Raji (cell line): ENCODE data around the gene SBSN.

Experiments
- POLR2A ChIP-seq: IDR thresholded peaks from 2 replicates; pipeline ENCODE4 v1.6.1; 2011; ENCODE audit warnings: low read depth, low read length, control low read depth; ENCODE audit not compliant: insufficient read depth

SBSN gene

DNA sequence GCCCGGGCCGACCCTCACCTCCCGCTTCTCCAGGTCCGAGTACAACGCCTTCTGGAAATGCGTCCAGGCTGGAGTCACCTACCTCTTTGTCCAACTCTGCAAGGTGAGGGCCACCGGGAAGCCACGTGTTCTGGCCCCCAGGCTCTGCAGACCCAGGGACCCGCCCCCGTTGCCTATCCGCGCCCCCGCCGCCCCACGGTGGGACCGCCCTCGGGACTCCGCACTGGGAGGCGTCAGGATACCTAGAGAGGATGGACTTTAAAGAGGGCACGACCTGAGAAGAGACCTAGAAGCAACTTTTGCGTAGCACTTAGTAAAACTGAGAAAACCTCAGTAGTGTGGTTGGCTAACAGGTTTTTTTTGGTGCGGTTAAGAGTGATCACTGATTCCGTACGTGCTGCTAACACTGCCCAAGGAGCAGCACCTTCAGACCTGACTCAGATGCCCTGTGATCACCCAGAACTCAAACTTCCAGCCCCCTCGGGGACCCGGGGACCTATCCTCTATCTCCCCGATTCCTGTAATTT lies 17.8 kb upstream of the SBSN start:
- no peak for TF ChIP-seq POLR2A

- peak; percentile 86 for TF ChIP-seq POLR2A
Observed at GRCh38 chr19:35545001-35545854, 17.1 kb upstream of the SBSN start, which contains the start of gene TMEM147. Gene TMEM147, plus strand, starts transcription at chr19:35545626. Its CDS starts 114 bp downstream, at chr19:35545740.

- TF ChIP-seq POLR2A: no peak
Observed at GRCh38 chr19:35544110-35544802, 16.1 kb upstream of the SBSN start.

GRCh38 chr19:35543280-35544109 lies 15.4 kb upstream of the SBSN start:
- TF ChIP-seq POLR2A: no peak

- TF ChIP-seq POLR2A: no peak
Observed at GRCh38 chr19:35542209-35542608, 14.1 kb upstream of the SBSN start.

DNA sequence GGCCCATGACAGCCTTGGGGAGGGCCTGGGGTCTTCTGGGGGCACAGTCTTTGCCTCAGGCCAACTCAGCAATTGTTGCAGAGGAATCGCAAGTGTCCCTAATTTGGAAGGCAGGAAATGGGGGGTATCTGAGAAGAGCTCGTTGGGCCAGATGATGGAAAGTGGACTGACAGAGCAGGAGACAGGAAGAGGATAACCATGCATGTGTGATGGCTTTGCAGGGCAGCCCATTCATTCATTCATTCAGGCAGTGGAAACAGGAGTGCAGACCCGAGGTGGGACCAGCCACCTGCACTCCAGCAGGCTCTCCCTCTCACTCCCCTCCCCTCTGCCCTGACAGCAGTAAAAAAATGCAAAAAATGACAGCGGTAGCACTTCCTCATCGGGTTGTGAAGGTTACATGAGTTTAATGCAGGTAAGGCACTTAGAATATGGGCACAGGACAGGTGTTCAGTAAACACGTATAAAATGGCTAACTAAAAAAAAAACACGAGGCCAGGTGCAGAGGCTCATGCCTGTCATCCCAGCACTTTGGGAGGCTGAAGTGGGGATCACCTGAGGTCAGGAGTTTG lies 12.3 kb upstream of the SBSN start:
- no peak for TF ChIP-seq POLR2A

DNA sequence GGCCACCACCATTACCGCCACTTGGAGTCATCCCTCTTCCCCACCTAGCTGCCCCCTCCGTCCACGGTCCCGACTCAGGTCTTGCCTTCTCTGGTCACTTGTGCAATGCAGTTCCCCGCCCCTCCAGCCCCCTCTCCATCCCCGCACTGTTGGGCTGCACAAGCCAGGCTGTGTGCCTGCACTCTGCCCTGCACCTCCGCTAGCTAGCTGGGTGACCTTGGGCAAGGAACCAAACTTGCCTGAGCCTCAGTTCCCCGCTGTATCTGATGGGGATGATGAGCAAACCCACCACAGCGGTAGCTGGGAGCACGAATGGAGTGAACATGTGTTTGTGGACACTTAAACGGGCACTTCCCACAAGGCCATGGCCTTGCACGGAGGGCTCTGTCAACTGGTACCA lies 11.7 kb upstream of the SBSN start:
- TF ChIP-seq POLR2A: no peak

DNA sequence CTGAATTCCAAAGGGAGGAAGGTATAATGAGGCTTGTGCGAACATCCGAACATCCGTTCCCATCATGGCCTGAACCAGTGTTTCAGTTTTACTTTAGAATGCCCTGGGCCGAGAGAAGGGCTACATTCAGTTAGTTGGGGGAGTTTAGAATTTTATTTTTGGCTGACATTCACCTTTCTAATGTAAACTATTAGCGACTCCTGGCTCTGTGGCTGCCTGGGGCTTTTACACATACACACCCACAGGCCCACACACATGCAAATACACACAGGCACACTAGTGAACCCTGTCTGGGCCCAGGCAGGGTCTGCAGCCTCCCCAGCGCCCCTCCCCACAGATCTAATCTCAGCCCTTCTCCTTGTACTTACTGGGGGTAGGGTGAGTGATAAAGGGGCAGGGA lies 11.2 kb upstream of the SBSN start:
- no peak for TF ChIP-seq POLR2A

GRCh38 chr19:35534803-35535480 lies 6.8 kb upstream of the SBSN start:
- TF ChIP-seq POLR2A: no peak

DNA sequence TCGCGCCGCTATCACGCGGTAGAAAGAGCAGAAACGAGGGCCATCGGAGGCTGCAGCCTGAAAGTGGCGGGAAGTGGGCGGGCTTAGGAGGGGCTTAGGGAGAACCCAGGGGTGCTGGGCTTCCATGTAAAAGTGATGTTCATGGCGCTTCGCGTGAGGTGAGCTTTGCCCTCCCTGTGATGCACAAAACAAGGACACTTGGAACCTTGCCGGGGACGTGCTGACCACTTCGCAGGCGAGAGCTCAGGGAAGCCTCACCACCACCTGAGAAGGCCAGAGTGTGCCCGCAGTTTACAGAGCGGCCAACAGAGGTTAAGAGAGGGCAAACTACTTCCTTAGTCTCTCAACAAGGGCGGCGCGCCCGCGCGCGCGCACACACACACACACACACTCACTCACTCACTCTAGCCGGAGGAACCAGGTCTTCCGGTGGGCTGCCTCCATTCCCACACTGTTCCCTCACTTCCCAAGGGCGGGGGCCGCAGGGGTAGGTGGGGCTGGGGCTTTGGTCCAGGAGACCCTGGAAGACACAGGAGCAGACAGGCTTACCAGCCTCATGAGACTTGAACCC lies 5.8 kb upstream of the SBSN start:
- TF ChIP-seq POLR2A: no peak

GRCh38 chr19:35533201-35533821 lies 5.2 kb upstream of the SBSN start, which contains the start of gene GAPDHS:
Gene GAPDHS, plus strand, starts transcription at chr19:35533456. Its CDS starts 72 bp downstream, at chr19:35533528.
- no peak for TF ChIP-seq POLR2A

- TF ChIP-seq POLR2A: no peak
Observed at GRCh38 chr19:35531291-35531690, 3.2 kb upstream of the SBSN start.
